OCI-LY1 (cell line): ENCODE data around the gene SPATA16.

Experiments used
- H2AFZ ChIP-seq: fragments of 200-600 bp; sonication (generic), shearing (Covaris generic); 2 replicates; pipeline ENCODE4 v1.6.0; 2014; ENCODE audit warnings: antibody characterized with exemption, mild to moderate bottlenecking, low read length
- H3F3A ChIP-seq: fragments of 200-600 bp; sonication (generic), shearing (Covaris generic); 2 replicates; pipeline ENCODE4 v1.6.0; 2014; ENCODE audit warnings: mild to moderate bottlenecking, antibody characterized with exemption, low read length, moderate library complexity; ENCODE audit not compliant: insufficient read depth
- H3K27ac ChIP-seq: fragments of 200-600 bp; sonication (generic); 2 replicates; pipeline ENCODE4 v1.5.1; 2014; ENCODE audit warnings: low read length, mixed run types, mild to moderate bottlenecking, low read depth; ENCODE audit not compliant: poor library complexity, severe bottlenecking
- H3K27me3 ChIP-seq: fragments of 200-600 bp; sonication (generic); 2 replicates; pipeline ENCODE4 v1.6.0; 2014; ENCODE audit warnings: antibody characterized with exemption, mild to moderate bottlenecking, low read length, moderate library complexity; ENCODE audit not compliant: insufficient read depth
- H3K36me3 ChIP-seq: fragments of 200-600 bp; sonication (generic); 2 replicates; pipeline ENCODE4 v1.6.1; 2014; ENCODE audit warnings: mild to moderate bottlenecking, antibody characterized with exemption, low read length, moderate library complexity, mixed read lengths; ENCODE audit not compliant: insufficient read depth
- H3K4me1 ChIP-seq: fragments of 200-600 bp; sonication (generic); 2 replicates; pipeline ENCODE4 v1.5.1; 2014; ENCODE audit warnings: mild to moderate bottlenecking, low read length, moderate library complexity; ENCODE audit not compliant: insufficient read depth, severe bottlenecking
- H3K4me2 ChIP-seq: fragments of 200-600 bp; sonication (generic), shearing (Covaris generic); 2 replicates; pipeline ENCODE4 v1.6.1; 2014; ENCODE audit warnings: low read length
- H3K4me3 ChIP-seq: fragments of 200-600 bp; sonication (generic); 2 replicates; pipeline ENCODE4 v1.5.1; 2014; ENCODE audit warnings: low read length, low read depth, mild to moderate bottlenecking, mixed read lengths; ENCODE audit not compliant: poor library complexity, severe bottlenecking
- H3K79me2 ChIP-seq: fragments of 200-600 bp; shearing (Covaris generic); 2 replicates; pipeline ENCODE4 v1.6.1; 2016; ENCODE audit warnings: mixed run types, low read length, mixed read lengths; ENCODE audit not compliant: insufficient read depth
- H3K9ac ChIP-seq: fragments of 200-600 bp; sonication (generic), shearing (Covaris generic); 2 replicates; pipeline ENCODE4 v1.6.1; 2014; ENCODE audit warnings: mild to moderate bottlenecking, low read length, mixed read lengths
- H3K9me2 ChIP-seq: fragments of 200-600 bp; sonication (generic), shearing (Covaris generic); 2 replicates; pipeline ENCODE4 v1.6.1; 2014; ENCODE audit warnings: low read depth, mild to moderate bottlenecking, low read length, mixed read lengths
- H3K9me3 ChIP-seq: fragments of 200-600 bp; shearing (Covaris generic); 2 replicates; pipeline ENCODE4 v1.6.1; 2014; ENCODE audit warnings: low read length, mixed read lengths
- H4K20me1 ChIP-seq: fragments of 200-600 bp; sonication (generic), shearing (Covaris generic); 2 replicates; pipeline ENCODE4 v1.6.0; 2016; ENCODE audit warnings: mild to moderate bottlenecking, low read length; ENCODE audit not compliant: insufficient read depth
- CTCF ChIP-seq: fragments of 200-600 bp; sonication (generic), shearing (Covaris generic); IDR thresholded peaks from 2 replicates; pipeline ENCODE4 v1.5.1; 2017; ENCODE audit warnings: mild to moderate bottlenecking, antibody characterized with exemption, low read length, moderate library complexity, mixed read lengths
- EZH2 ChIP-seq: fragments of 200-600 bp; sonication (generic), shearing (Covaris generic); IDR thresholded peaks from 2 replicates; pipeline ENCODE4 v1.8.0; 2017; ENCODE audit warnings: borderline replicate concordance, mixed run types, mild to moderate bottlenecking, antibody characterized with exemption, low read length, moderate library complexity, mixed read lengths

SPATA16 gene

GRCh38 chr3:172931746-172932285, 209.2 kb downstream of the SPATA16 start:
- Histone ChIP-seq H3K27ac (no peak overlapping the region), H4K20me1 (no peaks in the 10 kb centered on the region), H3K9me3 (no peaks in the 10 kb centered on the region), H3K4me1 (no peaks in the 10 kb centered on the region), H3K9me2 (no peaks in the 10 kb centered on the region), H3F3A (no peaks in the 10 kb centered on the region), H3K4me2 (no peak overlapping the region), H3K4me3 (no peak overlapping the region), H3K27me3 (no peaks in the 10 kb centered on the region), H3K9ac (no peak overlapping the region), H2AFZ (no peak overlapping the region), H3K79me2 (no peaks in the 10 kb centered on the region), H3K36me3 (no peaks in the 10 kb centered on the region)
- TF ChIP-seq EZH2 (no peak), CTCF (no peak)

DNA sequence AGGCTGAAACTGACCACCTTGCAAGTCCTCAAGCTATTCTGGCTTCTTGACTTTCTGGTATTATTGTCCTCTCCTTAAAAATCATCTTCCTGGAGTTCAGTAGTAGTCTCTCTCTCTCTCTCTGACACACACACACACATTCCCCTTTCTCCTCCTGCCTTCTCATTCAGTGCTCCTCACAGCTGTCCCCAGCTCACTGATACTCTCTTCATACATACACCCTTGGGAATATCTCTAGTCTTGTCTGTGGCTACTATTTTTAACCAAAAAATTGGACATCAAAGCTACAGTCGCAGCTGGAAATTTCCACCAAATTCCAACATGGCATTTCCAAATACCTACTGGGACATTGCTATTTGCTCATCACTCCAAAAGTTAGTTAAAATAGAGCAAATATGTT, 211.6 kb downstream of the SPATA16 start:
- Histone ChIP-seq H3K4me1 (no peaks in the 10 kb centered on the region), H3K27me3 (no peaks in the 10 kb centered on the region), H3K9ac (no peak overlapping the region), H3F3A (no peaks in the 10 kb centered on the region), H4K20me1 (no peaks in the 10 kb centered on the region), H3K79me2 (no peaks in the 10 kb centered on the region), H3K27ac (no peak overlapping the region), H2AFZ (no peak overlapping the region), H3K4me3 (no peak overlapping the region), H3K9me3 (no peaks in the 10 kb centered on the region), H3K9me2 (no peaks in the 10 kb centered on the region), H3K36me3 (no peaks in the 10 kb centered on the region), H3K4me2 (no peak overlapping the region)
- TF ChIP-seq EZH2 (no peak), CTCF (no peak)

- no peaks in the 10 kb centered on the region for H3K9me2 ChIP-seq
- no peaks in the 10 kb centered on the region for H4K20me1 ChIP-seq
- no peak overlapping the region for H3K27ac ChIP-seq
- H2AFZ ChIP-seq = no peak overlapping the region
- TF ChIP-seq EZH2 (no peak), CTCF (no peak)
- no peak overlapping the region for H3K9ac ChIP-seq
- no peak overlapping the region for H3K4me2 ChIP-seq
- H3K9me3 ChIP-seq = no peaks in the 10 kb centered on the region
- no peak overlapping the region for H3K4me3 ChIP-seq
- no peaks in the 10 kb centered on the region for H3K79me2 ChIP-seq
- no peaks in the 10 kb centered on the region for H3K27me3 ChIP-seq
- H3K4me1 ChIP-seq = no peaks in the 10 kb centered on the region
- no peaks in the 10 kb centered on the region for H3F3A ChIP-seq
- no peaks in the 10 kb centered on the region for H3K36me3 ChIP-seq
These were observed 216.5 kb downstream of the SPATA16 start for GRCh38 chr3:172924546-172924945.
